HG02852 (cell line): ENCODE results near the gene LYSMD2.

ENCODE experiments used
- ATAC-seq: cut with Tn5 transposase; IDR thresholded peaks from one replicate; pipeline ENCODE4 v1.9.1; 2021; ENCODE audit warnings: mild to moderate bottlenecking, moderate library complexity; ENCODE audit not compliant: unreplicated experiment

Gene LYSMD2

DNA sequence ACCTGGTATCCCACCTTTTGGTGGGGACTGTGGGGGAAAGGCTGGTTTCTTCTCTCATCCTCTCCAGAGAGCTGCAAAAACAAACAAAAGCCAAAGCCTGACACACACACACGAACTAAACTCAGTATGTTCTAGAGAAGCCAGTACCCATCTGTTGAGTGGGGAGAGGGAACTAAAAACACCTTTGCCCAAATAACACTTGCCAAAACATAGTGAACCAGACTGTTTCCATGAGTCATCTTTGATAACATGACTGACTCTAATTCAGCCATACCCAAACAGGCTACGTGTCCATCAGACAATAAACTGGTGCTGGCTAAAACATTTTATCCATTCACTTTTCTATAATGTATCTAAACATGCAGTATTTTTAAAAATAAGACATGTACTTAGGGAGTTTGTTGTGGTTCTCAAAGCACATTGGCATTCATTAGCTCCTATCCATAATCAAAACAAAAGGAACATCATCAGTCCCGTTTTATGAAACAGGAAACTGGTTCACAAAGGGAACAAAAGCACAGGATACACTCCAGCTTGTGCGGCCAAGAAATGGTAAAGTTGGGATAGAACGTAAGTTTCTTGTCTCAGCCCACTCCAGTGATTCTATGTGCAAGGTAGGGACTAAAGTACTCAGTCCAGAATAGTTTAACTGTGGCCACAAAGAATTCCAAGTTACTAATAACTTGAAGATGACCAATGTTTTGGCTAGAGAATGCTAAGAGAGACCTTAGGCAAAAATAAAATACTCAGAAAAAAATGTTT is 16.1 kb downstream of the LYSMD2 start:
- no peak for ATAC-seq

DNA sequence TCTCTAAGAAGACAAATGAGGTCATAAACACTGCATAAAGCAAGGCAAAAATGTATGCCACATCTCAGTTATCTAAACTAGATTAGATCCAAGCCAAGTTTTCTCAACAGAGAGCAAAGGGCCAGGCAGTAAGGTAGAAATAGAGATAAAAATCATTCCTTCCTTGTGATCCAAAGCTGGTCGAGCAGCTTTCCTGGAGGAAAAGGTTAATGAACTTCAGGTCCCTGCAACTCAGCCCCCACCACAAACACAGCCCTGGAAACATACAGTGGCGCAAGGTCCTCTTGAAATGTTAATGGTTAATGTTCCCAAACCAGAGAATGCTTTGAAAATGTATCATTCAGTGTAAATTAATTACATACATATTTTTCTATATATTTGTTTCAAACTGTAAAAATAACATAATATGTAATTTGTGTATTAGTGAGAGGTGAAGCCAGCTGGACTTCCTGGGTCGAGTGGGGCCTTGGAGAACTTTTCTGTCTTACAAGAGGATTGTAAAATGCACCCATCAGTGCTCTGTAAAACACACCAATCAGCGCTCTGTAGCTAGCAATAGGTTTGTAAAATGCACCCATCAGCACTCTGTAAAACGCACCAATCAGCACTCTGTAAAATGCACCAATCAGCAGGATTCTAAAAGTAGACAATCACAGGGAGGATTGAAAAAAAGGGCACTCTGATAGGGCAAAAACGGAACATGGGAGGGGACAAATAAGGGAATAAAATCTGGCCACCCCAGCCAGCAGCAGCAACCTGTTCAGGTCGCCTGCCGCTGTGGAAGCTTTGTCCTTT is 17.1 kb downstream of the LYSMD2 start:
- ATAC-seq: no peak

DNA sequence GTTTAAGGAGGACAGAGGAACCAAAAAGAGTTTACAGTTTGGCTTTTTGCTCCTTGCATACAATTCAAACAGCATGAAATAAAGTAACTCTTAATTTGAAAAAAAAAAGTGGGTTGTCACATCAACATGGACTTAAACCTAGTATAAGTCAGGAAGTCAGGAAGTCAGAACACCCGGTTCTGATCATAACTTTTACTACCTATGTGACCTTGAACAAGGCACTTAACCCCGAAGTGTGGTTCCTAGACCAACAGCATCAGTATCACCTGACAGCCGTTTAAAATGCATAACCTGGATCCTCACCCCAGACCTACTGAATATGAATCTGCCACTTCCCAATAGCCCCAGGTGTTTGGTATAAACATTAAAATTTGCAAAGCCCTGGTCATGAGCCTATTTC is 18.7 kb downstream of the LYSMD2 start:
- ATAC-seq: no peak

DNA sequence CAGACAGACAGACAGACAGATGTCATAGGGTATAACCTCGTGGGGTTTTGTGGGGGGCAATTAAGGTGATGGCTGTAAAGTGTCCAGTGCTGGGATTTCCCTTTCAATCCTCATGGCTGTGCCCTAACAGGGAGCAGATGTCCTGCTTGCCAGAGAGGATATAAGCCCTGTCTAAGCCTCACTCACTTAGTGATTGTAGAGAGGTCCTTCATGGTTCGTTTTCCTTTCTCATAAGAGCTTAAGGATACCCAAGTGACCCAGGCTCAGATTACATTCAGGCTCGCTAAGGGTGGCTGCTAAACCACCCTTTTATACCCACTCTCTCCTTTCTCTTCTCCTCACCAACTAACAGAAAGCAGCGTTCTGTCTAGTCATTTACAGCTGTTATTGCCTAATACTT is 19.2 kb downstream of the LYSMD2 start:
- no peak for ATAC-seq

DNA sequence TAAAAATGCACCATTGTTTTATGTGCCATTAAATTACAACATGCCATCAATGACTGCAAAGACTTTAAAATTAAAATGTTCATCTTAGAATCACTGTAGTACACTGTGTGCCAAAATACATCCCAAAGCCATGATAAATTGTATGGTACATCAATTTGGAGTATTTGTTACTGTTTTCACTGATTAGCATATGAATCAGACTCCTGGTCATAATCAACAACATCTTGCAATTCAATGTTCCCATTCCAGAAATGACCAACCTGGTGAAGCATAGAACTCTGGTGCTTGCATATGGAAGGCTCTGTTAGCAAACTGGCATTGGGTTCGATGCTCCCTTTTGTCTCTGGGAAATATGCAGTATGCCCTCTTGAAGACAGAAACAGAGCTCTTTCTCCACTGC is 22.5 kb downstream of the LYSMD2 start:
- no peak for ATAC-seq

DNA sequence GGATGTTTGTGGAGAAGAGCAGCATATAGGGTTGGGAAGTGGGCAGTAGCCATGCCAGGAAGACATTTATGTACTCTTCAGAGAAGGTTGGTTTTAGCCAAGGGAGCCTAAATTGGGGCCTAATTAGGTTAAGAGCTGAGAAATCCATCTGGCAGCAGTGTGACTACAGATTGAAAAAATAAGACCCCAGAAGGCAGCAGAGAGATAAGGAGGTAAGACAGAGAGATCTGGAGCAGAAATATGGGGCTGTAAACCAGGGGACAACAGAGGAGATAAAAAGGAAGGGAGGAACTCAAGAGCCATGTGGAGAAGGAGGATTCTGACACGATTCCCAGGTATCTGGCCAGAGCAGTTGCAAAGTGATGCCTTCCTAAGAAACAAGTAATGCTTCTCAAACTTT is 23.3 kb downstream of the LYSMD2 start:
- ATAC-seq: no peak

DNA sequence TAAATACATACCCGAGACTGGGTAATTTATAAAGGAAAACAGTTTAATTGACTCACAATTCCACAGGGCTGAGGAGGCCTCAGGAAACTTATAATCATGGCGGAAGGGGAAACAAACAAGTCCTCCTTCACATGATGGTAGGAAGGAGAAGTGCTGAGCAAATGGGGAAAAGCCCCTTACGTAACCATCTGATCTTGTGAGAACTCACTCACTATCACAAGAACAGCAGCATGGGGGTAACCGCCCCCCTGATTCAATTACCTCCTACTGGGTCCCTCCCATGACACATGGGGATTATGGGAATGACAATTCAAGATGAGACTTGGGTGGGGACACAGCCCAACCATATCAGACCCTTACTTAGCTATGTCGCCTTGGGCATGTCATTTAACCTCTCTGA is 28.4 kb downstream of the LYSMD2 start:
- ATAC-seq: no peak

DNA sequence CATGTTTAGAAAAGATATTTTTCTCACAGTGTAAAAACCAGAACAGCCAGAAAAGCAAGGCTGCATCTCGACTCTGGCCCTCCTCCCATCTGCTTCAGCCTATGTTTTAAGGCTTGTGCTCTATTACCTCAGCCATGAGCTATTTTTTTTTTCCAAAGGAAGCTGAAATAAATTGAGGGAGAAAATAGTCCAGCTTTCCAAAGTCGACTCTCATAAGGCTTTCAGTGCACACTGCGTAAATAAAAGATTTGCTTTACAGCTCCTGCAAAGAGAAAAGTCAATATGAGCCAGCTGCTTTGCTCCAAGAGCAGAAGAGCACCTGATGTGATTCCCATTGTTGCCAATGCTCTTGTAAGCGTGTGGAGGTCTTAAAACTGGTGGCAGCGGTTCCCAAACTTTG is 29.4 kb downstream of the LYSMD2 start:
- ATAC-seq: no peak

DNA sequence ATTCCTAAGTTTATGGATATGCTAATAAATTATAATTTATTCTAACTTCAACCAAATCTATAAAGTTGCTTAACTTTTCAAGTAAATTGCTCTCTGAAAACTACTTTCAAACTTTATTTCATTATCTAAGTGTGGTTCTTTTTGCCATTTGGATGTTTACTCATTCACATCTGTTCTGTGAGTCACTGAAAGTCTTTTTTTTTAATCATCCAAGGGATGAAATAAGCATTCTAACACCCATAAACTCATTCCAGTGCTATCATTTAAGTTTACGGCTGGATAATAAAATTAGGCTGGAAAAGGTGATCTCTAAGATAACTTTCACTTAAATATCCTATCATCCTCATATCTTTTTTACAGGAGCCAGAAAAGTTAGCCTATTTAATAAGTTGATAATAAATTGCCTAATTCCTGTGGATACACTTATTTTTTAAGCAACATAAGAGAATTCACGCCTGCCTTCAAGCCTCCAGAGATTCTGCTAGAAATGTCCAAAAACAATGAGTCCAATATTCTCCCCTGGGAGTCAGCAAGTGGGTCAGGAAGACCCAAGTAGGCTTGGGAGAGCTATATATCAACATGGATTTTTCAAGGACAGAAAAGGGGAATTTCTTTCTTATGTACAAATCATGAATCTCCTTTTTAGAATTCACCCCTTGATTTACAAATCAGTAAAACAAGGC is 30.4 kb downstream of the LYSMD2 start:
- no peak for ATAC-seq

DNA sequence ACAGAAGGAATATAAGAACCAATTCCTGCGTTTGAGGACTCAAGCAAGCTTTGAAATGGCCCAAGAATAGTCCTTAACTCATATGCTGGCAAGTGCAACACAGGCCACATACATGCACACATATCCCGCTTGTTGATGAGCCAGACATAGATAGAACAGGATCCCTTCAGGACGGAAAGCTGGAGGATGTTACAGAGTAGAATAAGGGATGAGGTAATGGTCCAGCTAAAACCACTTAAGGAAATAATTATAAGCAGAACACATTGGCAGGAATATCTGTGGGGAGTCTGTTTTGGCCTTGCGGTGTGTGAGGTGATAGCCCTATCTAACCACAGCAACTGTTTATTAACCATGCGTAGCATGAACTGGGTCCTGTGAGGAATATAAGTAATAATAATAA is 31.2 kb downstream of the LYSMD2 start:
- ATAC-seq: no peak

DNA sequence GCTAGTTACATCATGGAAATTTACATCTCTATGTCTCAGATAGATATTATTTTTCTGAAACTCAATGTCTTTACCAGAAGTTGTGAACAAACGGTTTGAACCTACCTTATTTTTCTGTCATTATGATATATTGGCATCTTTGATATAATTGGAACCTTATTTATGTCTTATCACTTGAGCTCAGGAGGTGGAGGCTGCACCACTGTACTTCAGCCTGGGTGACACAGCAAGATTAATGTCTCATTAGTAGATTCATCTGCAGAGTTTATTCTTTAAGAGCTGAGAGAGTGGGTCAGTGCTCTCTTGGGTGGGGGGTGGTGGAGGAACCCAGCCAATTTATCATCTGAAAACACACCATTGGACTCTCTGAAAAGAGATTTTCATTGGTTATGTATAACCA is 34.7 kb downstream of the LYSMD2 start:
- no peak for ATAC-seq

DNA sequence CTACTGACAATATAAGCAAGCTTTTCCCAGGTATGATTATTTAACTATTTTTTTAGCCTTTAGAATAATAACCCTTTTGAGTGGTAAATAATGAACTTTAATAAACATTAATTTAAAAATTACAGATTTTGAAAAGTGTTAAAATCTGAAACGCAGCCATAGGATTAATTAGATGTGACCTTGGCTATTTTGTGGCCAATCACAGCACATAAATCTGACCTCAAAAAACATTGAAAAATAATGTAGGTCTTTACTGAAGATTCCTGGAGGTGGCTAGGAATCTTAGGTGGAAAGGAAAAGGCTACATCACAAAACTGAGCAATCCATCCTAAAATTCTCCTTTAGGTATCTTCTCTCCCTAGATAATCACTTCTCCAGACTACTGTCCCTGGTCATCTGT is 38.1 kb downstream of the LYSMD2 start:
- no peak for ATAC-seq

DNA sequence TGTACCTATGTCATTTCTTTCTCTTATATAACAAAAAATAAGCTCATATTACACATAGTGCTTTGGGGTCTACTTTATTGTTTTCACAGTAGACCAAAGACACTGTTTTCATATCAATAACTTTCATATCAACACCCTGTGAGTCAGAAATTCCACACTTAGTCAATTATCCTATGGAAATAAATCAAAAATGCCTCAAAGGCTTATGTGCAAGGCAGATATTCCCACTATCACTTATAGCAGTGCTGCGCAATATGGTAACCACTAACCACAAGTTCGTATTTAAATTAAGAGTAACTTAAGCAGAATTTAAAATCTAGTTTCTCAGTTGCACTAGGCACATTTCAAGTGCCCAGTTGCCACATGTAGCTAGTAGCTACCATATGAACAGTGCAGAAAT is 40.3 kb downstream of the LYSMD2 start:
- no peak for ATAC-seq

DNA sequence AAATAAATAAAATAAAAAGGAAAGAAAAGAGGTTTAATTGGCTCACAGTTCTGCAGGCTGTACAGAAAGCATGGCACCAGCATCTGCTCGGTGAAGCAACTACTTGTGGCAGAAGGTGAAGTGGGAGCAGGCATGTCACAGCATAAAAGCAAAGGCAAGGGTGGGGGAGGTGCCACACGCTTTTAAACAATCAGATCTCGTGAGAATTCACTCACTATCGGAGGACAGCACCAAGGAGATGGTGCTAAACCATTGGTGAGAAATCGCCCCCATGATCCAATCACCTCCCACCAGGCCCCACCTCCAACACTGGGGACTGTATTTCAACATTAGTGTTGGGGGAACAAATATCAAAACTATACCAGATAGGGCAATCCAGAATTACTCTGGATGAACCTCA is 40.9 kb downstream of the LYSMD2 start:
- ATAC-seq: no peak

DNA sequence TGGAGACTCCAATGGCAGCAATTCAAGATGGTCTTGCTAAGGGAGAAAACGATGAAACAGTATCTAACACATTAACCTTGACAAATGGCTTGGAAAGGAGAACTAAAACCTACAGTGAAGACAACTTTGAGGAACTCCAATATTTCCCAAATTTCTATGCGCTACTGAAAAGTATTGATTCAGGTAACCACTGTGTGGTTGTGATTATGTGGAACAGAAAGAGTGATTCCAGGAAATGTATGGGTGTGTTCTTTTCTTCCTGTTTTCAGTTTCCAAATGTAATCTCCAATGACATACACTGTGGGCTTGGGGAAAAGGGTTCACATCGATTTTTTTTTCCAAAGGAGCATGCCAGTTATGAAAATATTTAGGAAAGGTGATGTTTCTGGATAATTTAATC is 45.3 kb downstream of the LYSMD2 start:
- ATAC-seq: no peak

DNA sequence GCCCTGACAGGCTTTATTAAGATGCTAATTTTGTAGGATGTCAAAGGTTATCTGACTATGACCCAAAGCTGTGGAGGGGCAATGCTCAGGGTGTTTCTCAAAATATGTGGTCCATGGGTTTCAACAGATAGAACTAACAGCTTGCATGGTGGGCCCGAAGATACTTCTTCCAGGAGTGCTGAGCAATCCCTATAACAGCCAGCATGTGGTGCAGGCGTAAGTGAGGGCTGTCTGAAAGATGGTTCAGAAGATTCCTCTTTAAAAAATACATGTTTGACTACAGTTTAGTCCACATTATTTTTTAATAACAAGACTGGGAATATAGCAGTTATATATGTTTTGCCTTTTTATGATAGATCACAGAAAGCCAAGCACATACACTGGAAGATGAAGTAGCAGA is 48.6 kb downstream of the LYSMD2 start:
- no peak for ATAC-seq

DNA sequence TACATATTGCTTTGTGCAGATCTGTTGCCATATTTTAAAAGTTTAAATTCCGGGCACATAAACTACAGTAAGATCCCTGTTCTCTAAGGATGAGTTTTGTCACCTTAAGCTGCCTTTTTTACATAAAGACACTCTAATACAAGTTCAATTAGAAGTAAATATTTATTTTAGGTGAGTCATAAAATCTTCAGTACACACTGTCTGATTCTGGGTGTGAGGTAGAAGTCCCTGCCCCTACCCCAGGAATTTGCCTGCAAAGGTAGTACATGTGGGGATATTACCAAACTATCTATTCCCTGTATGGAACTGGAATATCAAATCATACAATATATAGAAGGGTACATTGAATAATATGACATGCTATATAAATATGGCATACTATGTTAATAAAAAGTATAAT is 49.9 kb downstream of the LYSMD2 start:
- ATAC-seq: no peak

DNA sequence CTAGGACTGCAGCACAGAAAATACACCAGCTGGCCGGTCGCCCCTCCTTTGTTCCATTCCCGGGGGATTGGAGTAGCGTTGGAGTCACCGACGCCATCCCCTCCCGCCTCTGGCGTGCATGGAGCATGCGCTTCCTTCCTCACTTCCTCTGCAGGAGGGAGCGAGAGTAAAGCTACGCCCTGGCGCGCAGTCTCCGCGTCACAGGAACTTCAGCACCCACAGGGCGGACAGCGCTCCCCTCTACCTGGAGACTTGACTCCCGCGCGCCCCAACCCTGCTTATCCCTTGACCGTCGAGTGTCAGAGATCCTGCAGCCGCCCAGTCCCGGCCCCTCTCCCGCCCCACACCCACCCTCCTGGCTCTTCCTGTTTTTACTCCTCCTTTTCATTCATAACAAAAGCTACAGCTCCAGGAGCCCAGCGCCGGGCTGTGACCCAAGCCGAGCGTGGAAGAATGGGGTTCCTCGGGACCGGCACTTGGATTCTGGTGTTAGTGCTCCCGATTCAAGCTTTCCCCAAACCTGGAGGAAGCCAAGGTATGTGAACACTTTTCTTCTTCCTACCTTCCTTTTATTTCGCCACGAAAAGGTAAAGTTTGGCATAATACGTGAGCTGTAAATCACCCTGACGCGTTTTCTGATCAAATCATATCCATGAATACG is 56.0 kb downstream of the LYSMD2 start, which contains the start of gene SCG3:
Gene SCG3, plus strand, starts transcription at position 201 of the 661 bp plus-strand sequence. Its CDS starts 253 bp downstream, at position 454.
- ATAC-seq: no peak

DNA sequence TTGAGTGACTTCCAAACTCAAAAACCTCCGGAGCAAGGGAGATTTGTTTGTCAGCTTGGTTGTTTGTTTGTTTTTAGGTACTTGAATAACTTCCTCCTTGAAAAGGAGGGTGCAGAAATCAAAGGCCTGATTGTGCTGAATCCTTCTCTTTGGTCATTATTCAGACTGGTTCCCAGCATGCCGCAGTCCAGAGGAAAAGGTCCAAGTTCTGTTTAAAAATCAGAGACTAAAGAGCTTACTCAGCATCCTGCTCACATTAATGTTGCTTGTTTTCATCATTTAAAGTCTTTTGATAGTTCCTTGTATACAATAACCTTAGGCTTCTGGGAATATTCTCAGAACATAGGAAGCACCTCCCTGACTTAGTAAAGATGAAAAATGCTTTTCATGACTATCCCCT is 57.1 kb downstream of the LYSMD2 start:
- no peak for ATAC-seq

DNA sequence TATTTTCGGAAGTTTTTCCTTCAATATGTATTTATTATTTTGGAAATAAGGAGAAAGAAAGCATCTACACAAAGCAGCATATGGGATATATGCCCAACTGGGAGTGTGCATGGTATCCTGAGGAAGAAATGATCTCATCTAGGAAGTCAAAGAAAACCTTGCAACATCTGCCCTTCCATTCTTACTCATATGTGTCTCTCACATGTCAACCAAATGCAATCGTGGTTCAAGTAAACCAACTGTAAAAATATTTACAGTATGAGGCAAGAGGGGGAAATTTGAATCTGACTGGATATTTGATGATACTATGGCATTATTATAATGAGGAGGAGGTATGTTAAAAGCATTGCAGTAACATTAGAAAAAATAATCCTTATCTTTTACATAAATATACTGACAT is 59.4 kb downstream of the LYSMD2 start:
- ATAC-seq: no peak

DNA sequence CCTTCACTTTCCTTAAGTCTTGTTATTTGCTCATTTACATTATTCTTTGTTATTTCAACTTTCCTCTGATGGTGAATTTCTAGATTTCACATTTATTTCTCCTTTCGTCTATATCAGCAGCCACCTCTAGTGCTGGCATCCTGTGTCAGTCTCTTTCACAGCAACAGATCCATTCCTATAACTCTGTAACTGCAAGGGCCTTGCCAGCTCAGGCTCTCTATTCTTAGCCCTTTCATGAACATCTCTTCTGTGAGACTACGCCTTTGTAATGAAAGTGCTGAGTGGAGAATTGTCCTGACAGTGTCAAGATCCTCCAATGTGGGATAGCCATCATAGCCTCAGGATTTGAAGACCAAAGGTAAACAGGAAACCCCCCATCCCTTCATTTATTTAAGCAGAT is 60.0 kb downstream of the LYSMD2 start:
- no peak for ATAC-seq
